ENCODE measurements around the gene RIC3.

RIC3 gene

DNA sequence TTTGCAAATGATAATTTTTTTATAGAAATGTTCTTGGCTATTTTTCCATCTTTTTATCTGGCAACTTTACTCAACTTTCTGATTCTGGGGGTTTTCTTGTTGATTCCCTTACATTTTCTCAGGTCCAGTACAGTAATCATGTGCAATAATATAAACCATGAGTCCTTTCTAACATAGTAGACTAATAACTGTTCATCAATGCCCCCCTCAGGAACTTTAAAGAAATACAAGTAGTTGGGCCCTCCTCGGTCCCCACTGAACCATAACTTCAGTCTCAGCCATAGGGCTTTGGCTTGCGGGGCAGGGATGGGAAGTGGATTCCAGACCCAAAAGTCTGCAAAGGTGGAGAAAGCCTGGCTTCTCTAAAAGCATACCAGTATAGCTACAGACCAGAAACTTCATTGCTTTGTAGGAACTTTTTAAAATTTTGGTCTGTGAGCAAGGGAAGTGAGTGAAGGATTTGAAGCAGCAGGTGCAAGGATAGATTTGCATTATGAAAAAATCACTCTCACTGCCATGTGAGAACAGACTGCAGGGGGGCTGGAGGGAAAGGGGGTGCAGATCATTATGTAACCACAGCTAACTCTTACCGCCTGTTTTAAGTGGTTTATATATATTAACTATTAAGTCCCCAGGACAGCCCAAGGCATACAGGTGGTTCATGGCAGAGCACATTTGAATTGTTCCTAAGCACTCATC is 98.3 kb downstream of the RIC3 start:
- no peak overlapping the region for H3K4me3 ChIP-seq (ENCODE audit: low read length)
- no peaks in the 10 kb centered on the region for H3K36me3 ChIP-seq (ENCODE audit: insufficient read depth, low read length)
- peaks cover 17% of the 10 kb centered on the region for H3K4me1 ChIP-seq (ENCODE audit: control insufficient read depth, insufficient read depth, low read length)
- peaks cover 18% of the 10 kb centered on the region for H3K27me3 ChIP-seq (ENCODE audit: control insufficient read depth, insufficient read depth, low read length)
- no peak overlapping the region for H3K9ac ChIP-seq (ENCODE audit: low read depth, low read length)
- no peak overlapping the region for H3K4me2 ChIP-seq (ENCODE audit: low read length)
- no peaks in the 10 kb centered on the region for H3K9me3 ChIP-seq (replicated peaks; ENCODE audit: low read length)

DNA sequence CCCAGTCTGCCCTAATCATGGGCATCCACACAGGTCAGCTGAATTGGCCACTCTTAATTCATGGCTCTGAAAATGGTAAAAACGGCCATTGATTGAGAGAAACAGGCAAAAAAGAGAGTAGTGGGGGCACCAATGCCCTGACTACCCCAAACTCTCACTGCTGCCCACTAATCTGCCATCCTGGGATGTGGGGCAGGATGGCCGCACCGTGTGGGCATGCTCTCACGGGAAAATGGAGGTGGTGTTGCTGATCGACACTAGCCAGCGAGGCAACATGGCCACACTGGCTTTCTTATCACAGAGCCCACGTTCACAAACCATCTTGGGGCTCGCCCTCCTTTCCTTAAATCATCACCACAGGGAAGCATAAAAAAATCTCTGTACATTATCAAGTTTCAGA is 99.1 kb downstream of the RIC3 start:
- H3K9me3 ChIP-seq (replicated peaks; ENCODE audit: low read length) = no peaks in the 10 kb centered on the region
- H3K9ac ChIP-seq (ENCODE audit: low read depth, low read length) = no peak overlapping the region
- H3K4me1 ChIP-seq (ENCODE audit: control insufficient read depth, insufficient read depth, low read length) = peaks cover 17% of the 10 kb centered on the region
- peaks cover 18% of the 10 kb centered on the region for H3K27me3 ChIP-seq (ENCODE audit: control insufficient read depth, insufficient read depth, low read length)
- no peak overlapping the region for H3K4me2 ChIP-seq (ENCODE audit: low read length)
- H3K4me3 ChIP-seq (ENCODE audit: low read length) = no peak overlapping the region
- no peaks in the 10 kb centered on the region for H3K36me3 ChIP-seq (ENCODE audit: insufficient read depth, low read length)

DNA sequence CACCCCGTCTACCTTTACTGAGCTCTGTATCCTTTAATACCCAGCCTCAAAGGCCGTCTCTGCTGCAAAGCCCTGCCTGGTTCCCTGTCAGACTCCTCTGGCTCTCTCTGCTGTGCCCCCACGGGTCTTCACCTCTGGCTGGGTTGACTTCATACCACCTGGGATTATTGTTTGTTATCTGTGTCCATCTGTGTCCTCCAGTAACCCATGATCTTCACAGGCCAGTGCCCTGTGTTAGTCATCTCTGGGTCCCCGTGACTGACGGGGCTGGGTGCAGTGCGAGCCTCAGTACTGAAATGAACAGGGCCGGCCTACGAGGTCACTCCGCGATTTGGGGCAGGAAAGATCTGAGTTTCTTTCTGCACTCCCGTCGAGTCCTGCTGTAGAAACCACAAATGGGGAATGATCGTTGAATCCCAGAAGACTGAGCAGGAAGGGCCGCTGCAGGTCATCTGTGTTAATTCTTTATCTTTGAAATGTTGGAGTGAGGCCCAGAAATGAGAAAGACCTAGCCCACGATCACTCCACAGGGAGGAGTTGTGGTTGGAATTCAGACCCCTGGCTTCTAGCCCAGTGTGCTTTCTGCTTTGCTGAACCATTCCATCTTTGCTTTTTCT is 100.1 kb downstream of the RIC3 start:
- peak overlapping the region; percentile 77 for H3K4me2 ChIP-seq (ENCODE audit: low read length)
- peak overlapping the region; percentile 29 for H3K9ac ChIP-seq (ENCODE audit: low read depth, low read length)
- peaks cover 18% of the 10 kb centered on the region for H3K27me3 ChIP-seq (ENCODE audit: control insufficient read depth, insufficient read depth, low read length)
- H3K36me3 ChIP-seq (ENCODE audit: insufficient read depth, low read length) = no peaks in the 10 kb centered on the region
- H3K9me3 ChIP-seq (replicated peaks; ENCODE audit: low read length) = no peaks in the 10 kb centered on the region
- peak overlapping the region; percentile 47 for H3K4me3 ChIP-seq (ENCODE audit: low read length)
- H3K4me1 ChIP-seq (ENCODE audit: control insufficient read depth, insufficient read depth, low read length) = peaks cover 17% of the 10 kb centered on the region

DNA sequence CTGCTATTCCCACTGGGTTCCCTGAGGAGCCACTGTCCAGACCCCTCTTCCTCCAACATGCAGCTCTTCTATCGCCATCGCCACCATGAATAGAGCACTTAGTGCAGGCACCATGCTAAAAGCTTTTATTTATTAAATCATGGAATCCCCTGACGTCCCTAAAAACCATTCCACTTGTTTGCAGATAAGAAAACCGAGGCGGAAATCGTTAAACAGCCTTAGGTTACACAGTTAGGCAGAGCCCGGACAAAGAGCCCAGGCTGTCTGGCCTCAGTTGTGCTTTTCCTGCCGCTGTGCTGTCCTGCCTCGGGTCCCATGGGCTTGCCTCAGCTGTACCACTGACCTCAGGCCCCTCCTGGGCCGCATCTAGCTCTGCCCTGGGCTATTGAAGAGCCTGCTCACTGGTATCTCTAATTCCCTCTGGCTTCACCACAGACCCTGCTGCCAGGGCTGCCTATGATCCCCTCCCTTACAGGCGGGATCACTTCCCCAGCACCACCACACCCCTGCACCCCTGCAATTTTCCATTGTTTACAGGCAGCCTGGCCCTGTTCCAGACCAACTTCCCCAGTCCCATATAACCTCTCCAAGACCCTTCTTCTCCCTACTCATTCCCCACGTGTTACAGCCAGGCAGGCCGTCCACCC is 100.8 kb downstream of the RIC3 start:
- Histone ChIP-seq H3K4me3 (ENCODE audit: low read length) (no peak overlapping the region), H3K4me2 (ENCODE audit: low read length) (peak overlapping the region; percentile 77), H3K4me1 (ENCODE audit: control insufficient read depth, insufficient read depth, low read length) (peaks cover 24% of the 10 kb centered on the region), H3K9me3 (replicated peaks; ENCODE audit: low read length) (no peaks in the 10 kb centered on the region), H3K27me3 (ENCODE audit: control insufficient read depth, insufficient read depth, low read length) (peaks cover 16% of the 10 kb centered on the region), H3K36me3 (ENCODE audit: insufficient read depth, low read length) (no peaks in the 10 kb centered on the region), H3K9ac (ENCODE audit: low read depth, low read length) (no peak overlapping the region)

DNA sequence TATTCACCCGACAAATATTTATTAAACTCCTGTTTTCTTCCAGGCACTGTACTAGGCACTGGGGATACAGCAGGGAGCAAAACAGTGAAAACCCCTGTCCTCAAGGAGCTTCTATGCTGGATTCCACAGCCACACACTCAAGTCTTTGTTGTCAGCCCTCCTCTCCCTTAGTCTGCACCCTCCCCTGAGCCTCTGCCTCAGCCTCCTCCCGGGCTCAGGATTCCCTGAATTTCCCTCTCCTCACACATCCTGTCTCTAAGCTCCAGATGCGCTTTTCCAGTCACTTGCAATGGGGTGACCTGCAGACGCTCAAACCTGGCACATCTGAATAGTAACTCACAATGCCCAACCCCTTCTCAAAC is 101.3 kb downstream of the RIC3 start:
- Histone ChIP-seq H3K36me3 (ENCODE audit: insufficient read depth, low read length) (no peaks in the 10 kb centered on the region), H3K4me3 (ENCODE audit: low read length) (no peak overlapping the region), H3K4me1 (ENCODE audit: control insufficient read depth, insufficient read depth, low read length) (peaks cover 28% of the 10 kb centered on the region), H3K9me3 (replicated peaks; ENCODE audit: low read length) (no peaks in the 10 kb centered on the region), H3K9ac (ENCODE audit: low read depth, low read length) (no peak overlapping the region), H3K27me3 (ENCODE audit: control insufficient read depth, insufficient read depth, low read length) (peaks cover 12% of the 10 kb centered on the region), H3K4me2 (ENCODE audit: low read length) (no peak overlapping the region)

DNA sequence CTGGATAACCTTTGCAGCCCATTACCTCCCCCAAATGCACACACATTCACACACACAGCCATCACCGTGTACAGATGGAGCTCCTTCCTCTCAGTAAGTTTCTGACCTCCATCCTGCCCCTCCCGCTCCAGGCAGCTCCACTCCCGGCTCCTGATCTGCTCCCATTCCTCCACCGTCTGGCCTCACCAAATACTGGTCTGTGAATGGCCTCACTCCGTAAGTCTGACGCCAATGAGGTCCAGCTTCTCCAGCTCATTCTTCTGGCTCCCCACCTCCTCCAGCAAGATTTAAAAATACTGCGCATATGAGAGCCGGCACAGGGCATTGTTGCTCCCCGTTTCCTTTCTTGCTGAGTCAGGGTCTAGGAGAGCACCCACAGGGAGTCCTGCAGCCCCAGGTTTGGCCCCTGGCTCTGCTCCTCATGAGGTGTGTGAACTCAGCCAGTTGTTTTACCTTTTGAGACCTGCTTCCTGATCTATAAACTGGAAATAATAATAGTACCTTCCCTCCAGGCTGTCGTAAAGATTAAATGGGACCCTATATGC is 101.8 kb downstream of the RIC3 start:
- Histone ChIP-seq H3K4me2 (ENCODE audit: low read length) (no peak overlapping the region), H3K9ac (ENCODE audit: low read depth, low read length) (no peak overlapping the region), H3K36me3 (ENCODE audit: insufficient read depth, low read length) (no peaks in the 10 kb centered on the region), H3K4me3 (ENCODE audit: low read length) (no peak overlapping the region), H3K4me1 (ENCODE audit: control insufficient read depth, insufficient read depth, low read length) (peaks cover 28% of the 10 kb centered on the region), H3K27me3 (ENCODE audit: control insufficient read depth, insufficient read depth, low read length) (peaks cover 6% of the 10 kb centered on the region), H3K9me3 (replicated peaks; ENCODE audit: low read length) (no peaks in the 10 kb centered on the region)

DNA sequence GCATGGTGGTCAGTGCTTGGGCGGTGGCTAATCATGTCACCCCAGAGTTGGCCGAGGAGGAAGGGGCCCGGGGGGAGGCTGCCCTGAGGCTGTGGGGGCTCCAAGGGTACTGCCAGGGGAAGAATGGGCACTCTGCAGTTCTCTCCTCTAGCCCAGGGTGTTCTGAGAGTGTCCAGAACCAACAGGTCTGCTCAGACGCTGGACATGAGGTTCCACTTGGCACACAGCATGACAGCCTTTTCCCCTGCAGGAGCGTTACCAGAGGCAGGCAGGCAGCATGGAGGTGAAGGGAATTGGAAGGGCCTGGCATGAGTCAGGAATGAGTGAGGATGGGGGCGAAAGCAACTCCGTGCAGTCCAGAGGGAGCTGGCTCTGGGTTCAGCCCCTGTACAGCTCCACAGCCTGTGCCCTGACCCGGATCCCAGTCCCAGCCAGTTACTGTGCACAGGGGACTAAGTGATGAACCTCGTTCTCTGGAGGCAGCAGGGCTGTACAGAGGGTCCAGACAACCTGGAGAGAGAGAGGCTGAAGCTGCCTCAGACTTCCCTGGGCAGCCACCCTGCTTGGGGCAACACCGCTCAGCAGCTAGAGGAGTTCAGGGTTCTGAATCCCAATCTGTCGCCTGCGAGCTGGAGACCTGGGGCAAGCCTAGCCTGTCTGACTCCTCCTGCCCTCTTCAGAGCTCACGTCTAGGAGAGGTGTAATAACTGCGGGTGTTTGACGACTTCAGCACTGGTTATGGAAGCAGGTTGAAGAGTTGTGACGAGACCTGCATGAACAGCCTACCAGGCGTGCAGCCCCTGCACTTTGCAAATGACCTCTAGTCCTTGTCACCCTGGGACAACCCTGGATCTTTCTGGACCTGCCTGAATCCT is 102.6 kb downstream of the RIC3 start:
- no peak overlapping the region for H3K4me3 ChIP-seq (ENCODE audit: low read length)
- H3K36me3 ChIP-seq (ENCODE audit: insufficient read depth, low read length) = no peaks in the 10 kb centered on the region
- H3K9ac ChIP-seq (ENCODE audit: low read depth, low read length) = no peak overlapping the region
- H3K9me3 ChIP-seq (replicated peaks; ENCODE audit: low read length) = no peaks in the 10 kb centered on the region
- H3K4me1 ChIP-seq (ENCODE audit: control insufficient read depth, insufficient read depth, low read length) = peaks cover 30% of the 10 kb centered on the region
- H3K27me3 ChIP-seq (ENCODE audit: control insufficient read depth, insufficient read depth, low read length) = peaks cover 5% of the 10 kb centered on the region
- no peak overlapping the region for H3K4me2 ChIP-seq (ENCODE audit: low read length)

DNA sequence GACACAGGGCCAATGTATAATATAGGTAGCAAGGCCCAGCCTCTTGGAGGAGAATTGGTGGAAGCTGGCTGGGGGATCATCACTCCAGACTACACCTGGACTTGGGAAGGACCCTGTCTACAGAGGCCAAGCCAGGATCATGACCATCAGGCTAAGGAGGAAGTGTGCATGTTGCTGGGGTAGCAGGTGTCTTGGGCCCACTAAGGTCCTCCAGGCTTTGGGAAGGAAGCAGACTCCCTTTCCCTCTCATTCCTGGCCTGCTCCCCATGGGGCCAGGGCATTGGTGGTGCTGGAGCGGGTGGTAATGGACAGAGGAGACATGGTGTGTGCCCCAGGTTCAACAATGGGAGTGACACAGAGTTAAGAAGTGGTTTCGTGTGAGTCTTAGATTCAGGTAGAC is 103.8 kb downstream of the RIC3 start:
- no peaks in the 10 kb centered on the region for H3K36me3 ChIP-seq (ENCODE audit: insufficient read depth, low read length)
- H3K4me2 ChIP-seq (ENCODE audit: low read length) = no peak overlapping the region
- no peak overlapping the region for H3K4me3 ChIP-seq (ENCODE audit: low read length)
- H3K4me1 ChIP-seq (ENCODE audit: control insufficient read depth, insufficient read depth, low read length) = peaks cover 42% of the 10 kb centered on the region
- H3K9ac ChIP-seq (ENCODE audit: low read depth, low read length) = no peak overlapping the region
- no peaks in the 10 kb centered on the region for H3K9me3 ChIP-seq (replicated peaks; ENCODE audit: low read length)
- H3K27me3 ChIP-seq (ENCODE audit: control insufficient read depth, insufficient read depth, low read length) = no peaks in the 10 kb centered on the region

DNA sequence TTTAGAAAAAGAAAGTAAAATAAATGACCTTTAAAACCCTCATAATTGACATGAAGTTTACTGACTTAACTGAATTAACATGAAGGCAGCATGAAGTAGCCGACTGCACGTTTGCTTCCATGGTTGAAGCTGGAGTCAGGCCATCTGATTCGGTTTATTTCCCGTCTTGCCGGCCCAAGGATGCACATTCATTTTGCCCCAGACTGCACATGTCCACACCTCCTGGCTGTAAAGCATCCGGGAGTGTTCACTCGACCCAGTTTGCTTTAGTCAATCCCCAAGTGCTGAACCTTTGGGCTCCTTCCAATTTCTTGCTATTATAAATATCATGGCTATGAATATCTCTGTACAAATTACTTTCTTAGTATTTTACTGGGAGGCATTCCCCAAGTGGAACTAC is 105.5 kb downstream of the RIC3 start:
- H3K9me3 ChIP-seq (replicated peaks; ENCODE audit: low read length) = no peaks in the 10 kb centered on the region
- H3K27me3 ChIP-seq (ENCODE audit: control insufficient read depth, insufficient read depth, low read length) = no peaks in the 10 kb centered on the region
- H3K4me3 ChIP-seq (ENCODE audit: low read length) = no peak overlapping the region
- no peaks in the 10 kb centered on the region for H3K36me3 ChIP-seq (ENCODE audit: insufficient read depth, low read length)
- H3K4me1 ChIP-seq (ENCODE audit: control insufficient read depth, insufficient read depth, low read length) = peaks cover 25% of the 10 kb centered on the region
- H3K4me2 ChIP-seq (ENCODE audit: low read length) = peak overlapping the region; percentile 7
- no peak overlapping the region for H3K9ac ChIP-seq (ENCODE audit: low read depth, low read length)

DNA sequence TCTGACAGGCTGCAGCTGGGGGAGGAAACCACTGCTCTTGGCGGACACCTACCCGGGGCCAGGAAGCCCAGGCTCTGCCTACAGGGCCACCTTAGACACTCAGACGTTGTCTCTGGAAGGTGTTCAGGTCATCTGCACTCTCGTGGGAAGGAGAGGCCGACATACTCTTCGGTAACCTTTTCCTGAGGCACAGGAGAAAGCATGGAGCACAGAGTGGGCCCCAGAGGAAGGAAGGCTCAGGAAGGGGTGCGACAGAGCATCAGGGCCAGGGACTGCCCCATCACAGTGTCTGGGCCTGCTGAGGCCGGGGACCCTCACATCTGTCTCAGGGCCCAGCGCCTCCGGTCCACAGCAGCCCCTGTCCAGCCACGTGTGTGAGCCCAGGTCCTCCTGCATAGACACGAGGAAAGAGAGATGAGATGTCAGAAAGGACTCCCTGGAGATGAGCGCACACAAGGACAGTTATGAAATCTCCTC is 106.0 kb downstream of the RIC3 start:
- Histone ChIP-seq H3K4me1 (ENCODE audit: control insufficient read depth, insufficient read depth, low read length) (peaks cover 25% of the 10 kb centered on the region), H3K4me3 (ENCODE audit: low read length) (no peak overlapping the region), H3K4me2 (ENCODE audit: low read length) (peak overlapping the region; percentile 7), H3K9ac (ENCODE audit: low read depth, low read length) (no peak overlapping the region), H3K27me3 (ENCODE audit: control insufficient read depth, insufficient read depth, low read length) (no peaks in the 10 kb centered on the region), H3K9me3 (replicated peaks; ENCODE audit: low read length) (no peaks in the 10 kb centered on the region), H3K36me3 (ENCODE audit: insufficient read depth, low read length) (no peaks in the 10 kb centered on the region)
